ENCODE results near the gene PRDM1. TPM values are rescaled to one million over a fixed set of nuclear protein-coding genes. Genes with fewer than 3 reads are reported as not detected.

PRDM1 gene
- total RNA-seq, 2 donors from 2014 or later = 1.3 to 2.6 TPM

GRCh38 chr6:106152952-106153351, 66.8 kb downstream of the PRDM1 start:
- 75 to 79% methylated on average over 4 of the region's 4 CpGs for WGBS, 2 donors
- no peak overlapping the region for H3K27ac ChIP-seq
- no peak overlapping the region for H3K4me3 ChIP-seq
- no peaks in the 10 kb centered on the region for H3K4me1 ChIP-seq
- DNase-seq = no peak
- no peak for TF ChIP-seq POLR2A (IDR thresholded peaks at IDR 0.05)
- TF ChIP-seq CTCF (IDR thresholded peaks at IDR 0.05) = no peak
- H3K27me3 ChIP-seq = no peaks in the 10 kb centered on the region
- no peak for ATAC-seq
- H3K9me3 ChIP-seq = no peaks in the 10 kb centered on the region
- H3K36me3 ChIP-seq (replicated peaks in 1 of 2; ENCODE audit: insufficient read depth in 1 of 2, low read depth in 2 of 2) = no peaks in the 10 kb centered on the region
- intact Hi-C loops (cut with DNase I) = no loop called here

GRCh38 chr6:106154326-106154725, 68.2 kb downstream of the PRDM1 start:
- Histone ChIP-seq H3K27ac (no peak overlapping the region), H3K36me3 (replicated peaks in 1 of 2; ENCODE audit: insufficient read depth in 1 of 2, low read depth in 2 of 2) (no peaks in the 10 kb centered on the region), H3K9me3 (no peaks in the 10 kb centered on the region), H3K4me1 (no peaks in the 10 kb centered on the region), H3K4me3 (no peak overlapping the region), H3K27me3 (no peaks in the 10 kb centered on the region)
- no peak for DNase-seq
- intact Hi-C loops (cut with DNase I) = no loop called here
- no peak for ATAC-seq
- WGBS, 2 donors = 88 to 90% methylated on average over 8 of the region's 8 CpGs
- TF ChIP-seq POLR2A (IDR thresholded peaks at IDR 0.05) = no peak
- TF ChIP-seq CTCF (IDR thresholded peaks at IDR 0.05) = no peak

- Histone ChIP-seq H3K4me1 (no peaks in the 10 kb centered on the region), H3K27ac (no peak overlapping the region), H3K27me3 (no peaks in the 10 kb centered on the region), H3K9me3 (no peaks in the 10 kb centered on the region), H3K36me3 (replicated peaks in 1 of 2; ENCODE audit: insufficient read depth in 1 of 2, low read depth in 2 of 2) (no peaks in the 10 kb centered on the region), H3K4me3 (no peak overlapping the region)
- TF ChIP-seq POLR2A (IDR thresholded peaks at IDR 0.05) (no peak), CTCF (IDR thresholded peaks at IDR 0.05) (no peak)
- DNase-seq (peak in 1 of 4 donors; percentile 25), ATAC-seq (no peak)
- intact Hi-C loops (cut with DNase I) = no loop called here
- 67 to 77% methylated on average over 12 of the region's 12 CpGs for WGBS, 2 donors
These were observed 69.2 kb downstream of the PRDM1 start for GRCh38 chr6:106155219-106155830.

- Histone ChIP-seq H3K9me3 (no peaks in the 10 kb centered on the region), H3K36me3 (replicated peaks in 1 of 2; ENCODE audit: insufficient read depth in 1 of 2, low read depth in 2 of 2) (no peaks in the 10 kb centered on the region), H3K27me3 (no peaks in the 10 kb centered on the region), H3K27ac (no peak overlapping the region), H3K4me3 (no peak overlapping the region), H3K4me1 (no peaks in the 10 kb centered on the region)
- DNase-seq = no peak
- 72 to 80% methylated on average over 3 of the region's 3 CpGs for WGBS, 2 donors
- no peak for TF ChIP-seq CTCF (IDR thresholded peaks at IDR 0.05)
- TF ChIP-seq POLR2A (IDR thresholded peaks at IDR 0.05) = no peak
- ATAC-seq = no peak
- intact Hi-C loops (cut with DNase I) = no loop called here
These were observed 70.3 kb downstream of the PRDM1 start for GRCh38 chr6:106156413-106156812.

GRCh38 chr6:106156863-106157262, 70.7 kb downstream of the PRDM1 start:
- DNase-seq = no peak
- Histone ChIP-seq H3K9me3 (no peaks in the 10 kb centered on the region), H3K4me1 (no peaks in the 10 kb centered on the region), H3K36me3 (replicated peaks in 1 of 2; ENCODE audit: insufficient read depth in 1 of 2, low read depth in 2 of 2) (no peaks in the 10 kb centered on the region), H3K27me3 (no peaks in the 10 kb centered on the region), H3K4me3 (no peak overlapping the region), H3K27ac (no peak overlapping the region)
- intact Hi-C loops (cut with DNase I) = no loop called here
- ATAC-seq = no peak
- no peak for TF ChIP-seq CTCF (IDR thresholded peaks at IDR 0.05)
- no peak for TF ChIP-seq POLR2A (IDR thresholded peaks at IDR 0.05)
- WGBS, 2 donors = 34 to 44% methylated on average over 3 of the region's 3 CpGs

Data from body of pancreas (tissue), 4 donors.